ENCODE measurements around the gene DDX49. TPM values are rescaled to one million over a fixed set of nuclear protein-coding genes. Genes with fewer than 3 reads are reported as not detected.
A peak's percentile ranks its signal among the peaks of the same experiment; 100 is the strongest.

The DDX49 gene
- total RNA-seq, 1 donor from 2014 or later, result 22.4 TPM

GRCh38 chr19:18940769-18941627 is 21.5 kb downstream of the DDX49 start, which contains the start of gene HOMER3:
HOMER3 (minus strand) TSS chr19:18941217; CDS start chr19:18938982, 2,235 bp downstream.
- intact Hi-C loops (cut with micrococcal nuclease), result no loop called here
- H3K27ac ChIP-seq (replicated peaks), result peak within 1 kb of the TSS; percentile 47

GRCh38 chr19:18941628-18942354 is 22.3 kb downstream of the DDX49 start:
- no peaks in the 10 kb centered on the region for H3K36me3 ChIP-seq
- no peaks in the 10 kb centered on the region for H3K9me3 ChIP-seq (replicated peaks)
- no peaks in the 10 kb centered on the region for H3K27me3 ChIP-seq (ENCODE audit: low read depth)
- DNase-seq, result no peak
- no peak overlapping the region for H3K27ac ChIP-seq (replicated peaks)
- peak overlapping the region; percentile 78 for H3K4me3 ChIP-seq
- H3K4me1 ChIP-seq, result peaks cover 20% of the 10 kb centered on the region
- intact Hi-C loops (cut with micrococcal nuclease), result no loop called here
- no peak for TF ChIP-seq CTCF (IDR thresholded peaks at IDR 0.05; ENCODE audit: borderline replicate concordance)

More at GRCh38 chr19:18940769-18941627, 21.5 kb downstream of the DDX49 start, which contains the start of gene HOMER3:
- Histone ChIP-seq H3K4me1 (peaks cover 20% of the 10 kb centered on the region), H3K4me3 (peak within 1 kb of the TSS; percentile 78), H3K27me3 (ENCODE audit: low read depth) (no peaks in the 10 kb centered on the region), H3K36me3 (peaks cover 6% of the 10 kb centered on the region), H3K9me3 (replicated peaks) (no peaks in the 10 kb centered on the region)
- peak; percentile 85 for DNase-seq
- peak; percentile 36 for TF ChIP-seq CTCF (IDR thresholded peaks at IDR 0.05; ENCODE audit: borderline replicate concordance)

GRCh38 chr19:18942692-18943091 is 23.2 kb downstream of the DDX49 start:
- H3K27ac ChIP-seq (replicated peaks), result no peak overlapping the region
- H3K4me3 ChIP-seq, result no peak overlapping the region
- no peak for DNase-seq
- no peaks in the 10 kb centered on the region for H3K36me3 ChIP-seq
- no peak for TF ChIP-seq CTCF (IDR thresholded peaks at IDR 0.05; ENCODE audit: borderline replicate concordance)
- peaks cover 20% of the 10 kb centered on the region for H3K4me1 ChIP-seq
- H3K27me3 ChIP-seq (ENCODE audit: low read depth), result no peaks in the 10 kb centered on the region
- intact Hi-C loops (cut with micrococcal nuclease), result no loop called here
- no peaks in the 10 kb centered on the region for H3K9me3 ChIP-seq (replicated peaks)

- H3K27me3 ChIP-seq (ENCODE audit: low read depth), result no peaks in the 10 kb centered on the region
- intact Hi-C loops (cut with micrococcal nuclease), result no loop called here
Measured at GRCh38 chr19:18943465-18943864, 23.9 kb downstream of the DDX49 start.

More at GRCh38 chr19:18943465-18943864, 23.9 kb downstream of the DDX49 start:
- Histone ChIP-seq H3K4me3 (no peak overlapping the region), H3K36me3 (no peaks in the 10 kb centered on the region), H3K4me1 (peaks cover 20% of the 10 kb centered on the region), H3K9me3 (replicated peaks) (no peaks in the 10 kb centered on the region), H3K27ac (replicated peaks) (no peak overlapping the region)
- TF ChIP-seq CTCF (IDR thresholded peaks at IDR 0.05; ENCODE audit: borderline replicate concordance), result no peak
- DNase-seq, result no peak
